ENCODE measurements around the gene GPR18.
A peak's percentile ranks its signal among the peaks of the same experiment; 100 is the strongest.

The GPR18 gene

GRCh38 chr13:99258210-99258860 is at the start of gene GPR18:
TSS of gene GPR18 (minus strand) at chr13:99258379. CDS start at chr13:99255872, 2,507 bp downstream.
- CTCF ChIA-PET: interaction anchor here (0.6 to 1.8 kb wide), 7 partner anchors 10 to 82 kb away, joined by 3 to 10 read pairs (median 3); no protein-coding TSS in a partner anchor
- Mint-ChIP-seq H3K27ac (peak within 1 kb of the TSS; percentile 94), H3K4me1 (peaks cover 72% of the 10 kb centered on the region), H3K4me3 (peak within 1 kb of the TSS; percentile 83), H3K9me3 (no peaks in the 10 kb centered on the region), H3K27me3 (no peaks in the 10 kb centered on the region), H3K36me3 (peaks cover 47% of the 10 kb centered on the region)
- peak; percentile 56 for DNase-seq

- Mint-ChIP-seq H3K27me3 (no peaks in the 10 kb centered on the region), H3K36me3 (peaks cover 46% of the 10 kb centered on the region), H3K27ac (peak overlapping the region; percentile 84), H3K9me3 (no peaks in the 10 kb centered on the region), H3K4me1 (peaks cover 90% of the 10 kb centered on the region), H3K4me3 (peak overlapping the region; percentile 80)
- CTCF ChIA-PET: interaction anchor here (0.9 to 1.8 kb wide), 4 partner anchors 12 to 128 kb away, joined by 3 to 8 read pairs (median 6); no protein-coding TSS in a partner anchor
- DNase-seq: peak; percentile 65
Measured at GRCh38 chr13:99307648-99308339, 49.6 kb upstream of the GPR18 start.

GRCh38 chr13:99307247-99307646 is 49.1 kb upstream of the GPR18 start, which contains the start of gene GPR183:
TSS of gene GPR183 (minus strand) at chr13:99307399. CDS start at chr13:99296145, 11,254 bp downstream.
- H3K36me3 Mint-ChIP-seq: peaks cover 41% of the 10 kb centered on the region
- peaks cover 90% of the 10 kb centered on the region for H3K4me1 Mint-ChIP-seq
- H3K27me3 Mint-ChIP-seq: no peaks in the 10 kb centered on the region
- H3K9me3 Mint-ChIP-seq: no peaks in the 10 kb centered on the region
- peak within 1 kb of the TSS; percentile 80 for H3K4me3 Mint-ChIP-seq
- peak within 1 kb of the TSS; percentile 88 for H3K27ac Mint-ChIP-seq
- no peak for DNase-seq
- CTCF ChIA-PET: interaction anchor here (0.9 to 2.1 kb wide), 5 partner anchors 13 to 128 kb away, joined by 3 to 8 read pairs (median 3); no protein-coding TSS in a partner anchor

- Mint-ChIP-seq H3K9me3 (no peaks in the 10 kb centered on the region), H3K4me1 (peaks cover 85% of the 10 kb centered on the region), H3K27ac (peak overlapping the region; percentile 88), H3K36me3 (peaks cover 38% of the 10 kb centered on the region), H3K4me3 (peak overlapping the region; percentile 80), H3K27me3 (no peaks in the 10 kb centered on the region)
- no peak for DNase-seq
- CTCF ChIA-PET: interaction anchor here (1.0 to 2.1 kb wide), 7 partner anchors 9 to 130 kb away, joined by 3 to 6 read pairs (median 4); no protein-coding TSS in a partner anchor
Measured at GRCh38 chr13:99305566-99305965, 47.4 kb upstream of the GPR18 start.

GRCh38 chr13:99305158-99305557 is 47.0 kb upstream of the GPR18 start:
- H3K27ac Mint-ChIP-seq: peak overlapping the region; percentile 85
- peaks cover 86% of the 10 kb centered on the region for H3K4me1 Mint-ChIP-seq
- no peak for DNase-seq
- peak overlapping the region; percentile 80 for H3K4me3 Mint-ChIP-seq
- no peaks in the 10 kb centered on the region for H3K9me3 Mint-ChIP-seq
- no peaks in the 10 kb centered on the region for H3K27me3 Mint-ChIP-seq
- CTCF ChIA-PET: interaction anchor here (1.0 to 2.1 kb wide), 7 partner anchors 10 to 130 kb away, joined by 3 to 6 read pairs (median 4); no protein-coding TSS in a partner anchor
- peaks cover 38% of the 10 kb centered on the region for H3K36me3 Mint-ChIP-seq

- Mint-ChIP-seq H3K4me3 (peak overlapping the region; percentile 70), H3K36me3 (peaks cover 37% of the 10 kb centered on the region), H3K27ac (peak overlapping the region; percentile 84), H3K9me3 (no peaks in the 10 kb centered on the region), H3K27me3 (no peaks in the 10 kb centered on the region), H3K4me1 (peaks cover 86% of the 10 kb centered on the region)
- CTCF ChIA-PET: interaction anchor here (1.0 to 1.6 kb wide), 6 partner anchors 20 to 132 kb away, joined by 3 to 5 read pairs (median 3); no protein-coding TSS in a partner anchor
- DNase-seq: no peak
Measured at GRCh38 chr13:99304541-99304940, 46.4 kb upstream of the GPR18 start.

GRCh38 chr13:99303863-99304521 is 45.8 kb upstream of the GPR18 start:
- peak overlapping the region; percentile 70 for H3K4me3 Mint-ChIP-seq
- peaks cover 86% of the 10 kb centered on the region for H3K4me1 Mint-ChIP-seq
- H3K36me3 Mint-ChIP-seq: peaks cover 37% of the 10 kb centered on the region
- H3K27me3 Mint-ChIP-seq: no peaks in the 10 kb centered on the region
- CTCF ChIA-PET: interaction anchor here (0.7 to 1.6 kb wide), 7 partner anchors 21 to 133 kb away, joined by 3 to 5 read pairs (median 3); no protein-coding TSS in a partner anchor
- H3K9me3 Mint-ChIP-seq: no peaks in the 10 kb centered on the region
- DNase-seq: peak; percentile 66
- peak overlapping the region; percentile 84 for H3K27ac Mint-ChIP-seq

- Mint-ChIP-seq H3K4me3 (peak overlapping the region; percentile 70), H3K27ac (peak overlapping the region; percentile 84), H3K36me3 (peaks cover 31% of the 10 kb centered on the region), H3K4me1 (peaks cover 86% of the 10 kb centered on the region), H3K27me3 (no peaks in the 10 kb centered on the region), H3K9me3 (no peaks in the 10 kb centered on the region)
- CTCF ChIA-PET: interaction anchor here (0.7 to 1.5 kb wide), 7 partner anchors 15 to 134 kb away, joined by 3 to 5 read pairs (median 3); no protein-coding TSS in a partner anchor
- DNase-seq: no peak
Measured at GRCh38 chr13:99302637-99303505, 44.7 kb upstream of the GPR18 start.

- CTCF ChIA-PET: interaction anchor here (0.7 to 1.5 kb wide), 4 partner anchors 14 to 133 kb away, joined by 3 to 4 read pairs (median 3); no protein-coding TSS in a partner anchor
- Mint-ChIP-seq H3K9me3 (no peaks in the 10 kb centered on the region), H3K36me3 (peaks cover 35% of the 10 kb centered on the region), H3K27ac (peak overlapping the region; percentile 84), H3K27me3 (no peaks in the 10 kb centered on the region), H3K4me3 (peak overlapping the region; percentile 1), H3K4me1 (peaks cover 86% of the 10 kb centered on the region)
- no peak for DNase-seq
Measured at GRCh38 chr13:99301913-99302636, 43.9 kb upstream of the GPR18 start.

GRCh38 chr13:99301056-99301838 is 43.1 kb upstream of the GPR18 start:
- H3K4me3 Mint-ChIP-seq: peak overlapping the region; percentile 25
- CTCF ChIA-PET: interaction anchor here (1.5 kb wide), 1 partner anchor 13 kb away, joined by 4 read pairs; no protein-coding TSS in a partner anchor
- H3K27me3 Mint-ChIP-seq: no peaks in the 10 kb centered on the region
- peaks cover 86% of the 10 kb centered on the region for H3K4me1 Mint-ChIP-seq
- H3K27ac Mint-ChIP-seq: peak overlapping the region; percentile 76
- no peaks in the 10 kb centered on the region for H3K9me3 Mint-ChIP-seq
- DNase-seq: no peak
- H3K36me3 Mint-ChIP-seq: peaks cover 36% of the 10 kb centered on the region

- Mint-ChIP-seq H3K27ac (no peak overlapping the region), H3K36me3 (peaks cover 45% of the 10 kb centered on the region), H3K4me3 (no peak overlapping the region), H3K4me1 (peaks cover 88% of the 10 kb centered on the region), H3K27me3 (no peaks in the 10 kb centered on the region), H3K9me3 (no peaks in the 10 kb centered on the region)
- DNase-seq: no peak
- CTCF ChIA-PET: interaction anchor here (1.3 kb wide), 1 partner anchor 137 kb away, joined by 5 read pairs; no protein-coding TSS in a partner anchor
Measured at GRCh38 chr13:99299920-99300341, 41.8 kb upstream of the GPR18 start.
